Activated T-helper 17 cell treated with anti-CD3 and anti-CD28 coated beads, Interleukin-2, amount 50 U/mL, for 72 hours (primary cell): ENCODE data around the gene DOCK10. TPM values are rescaled to one million over a fixed set of nuclear protein-coding genes. Genes with fewer than 3 reads are reported as not detected.
A peak's percentile ranks its signal among the peaks of the same experiment; 100 is the strongest.

Experiments used
- ATAC-seq: fragments of 150-1000 bp; cut with Tn5 transposase; replicated peaks from 2 replicates; pipeline ENCODE4 v1.10.0; 2021; ENCODE audit warnings: mild to moderate bottlenecking, moderate library complexity
- H3K27ac Mint-ChIP-seq: one replicate; pipeline ENCODE4 v1.8.0; 2022; ENCODE audit warnings: mixed read lengths
- H3K27me3 Mint-ChIP-seq: one replicate; pipeline ENCODE4 v1.8.0; 2022; ENCODE audit warnings: mixed read lengths
- H3K36me3 Mint-ChIP-seq: one replicate; pipeline ENCODE4 v1.8.0; 2022; ENCODE audit warnings: low read depth, mild to moderate bottlenecking, mixed read lengths
- H3K4me1 Mint-ChIP-seq: one replicate; pipeline ENCODE4 v1.8.0; 2022; ENCODE audit warnings: mixed read lengths
- H3K4me3 Mint-ChIP-seq: one replicate; pipeline ENCODE4 v1.8.0; 2022; ENCODE audit warnings: mild to moderate bottlenecking, mixed read lengths
- H3K9me3 Mint-ChIP-seq: one replicate; pipeline ENCODE4 v1.8.0; 2022; ENCODE audit warnings: mixed read lengths
- total RNA-seq, 2 donors: library from RNA; stranded (reverse); gene quantifications; one replicate each; pipeline ENCODE4 v1.2.3, GENCODE V29; 2022

The DOCK10 gene
- total RNA-seq, 2 donors from 2014 or later, result 142 to 227 TPM

DNA sequence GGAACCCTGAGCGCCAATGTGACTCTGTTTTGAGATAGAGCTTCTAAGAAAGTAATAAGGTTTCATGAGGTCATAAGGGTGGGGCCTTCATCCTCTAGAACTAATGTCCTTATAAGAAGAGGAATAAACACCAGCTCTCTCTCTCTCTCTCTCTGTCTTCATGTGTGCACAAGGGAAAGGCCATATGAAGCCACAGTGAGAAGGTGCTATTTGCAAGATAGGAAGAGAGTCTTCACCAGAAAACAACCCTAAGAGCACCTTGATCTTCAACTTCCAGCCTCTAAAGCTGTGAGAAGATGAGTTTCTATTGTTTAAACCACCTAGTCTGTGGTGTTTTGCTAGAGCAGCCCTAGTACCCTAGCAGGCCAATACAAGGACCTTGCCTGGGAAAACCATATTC, 55.8 kb downstream of the DOCK10 start:
- Mint-ChIP-seq H3K36me3 (peaks cover 44% of the 10 kb centered on the region), H3K9me3 (peaks cover 3% of the 10 kb centered on the region), H3K27me3 (no peaks in the 10 kb centered on the region), H3K4me3 (peak overlapping the region; percentile 44), H3K27ac (peak overlapping the region; percentile 46), H3K4me1 (peaks cover 64% of the 10 kb centered on the region)
- ATAC-seq, result no peak

GRCh38 chr2:224984637-224985036, 57.6 kb downstream of the DOCK10 start:
- Mint-ChIP-seq H3K4me1 (peaks cover 60% of the 10 kb centered on the region), H3K27ac (peak overlapping the region; percentile 86), H3K36me3 (peaks cover 39% of the 10 kb centered on the region), H3K27me3 (no peaks in the 10 kb centered on the region), H3K9me3 (peaks cover 3% of the 10 kb centered on the region), H3K4me3 (peak overlapping the region; percentile 79)
- ATAC-seq, result peak; percentile 72

- H3K27me3 Mint-ChIP-seq, result no peaks in the 10 kb centered on the region
- peaks cover 36% of the 10 kb centered on the region for H3K36me3 Mint-ChIP-seq
- H3K4me3 Mint-ChIP-seq, result peak overlapping the region; percentile 79
- no peak for ATAC-seq
- peaks cover 58% of the 10 kb centered on the region for H3K4me1 Mint-ChIP-seq
- H3K9me3 Mint-ChIP-seq, result peaks cover 3% of the 10 kb centered on the region
- peak overlapping the region; percentile 86 for H3K27ac Mint-ChIP-seq
Observed at GRCh38 chr2:224983712-224984554, 58.3 kb downstream of the DOCK10 start.

- H3K36me3 Mint-ChIP-seq, result peaks cover 34% of the 10 kb centered on the region
- no peaks in the 10 kb centered on the region for H3K27me3 Mint-ChIP-seq
- peak; percentile 48 for ATAC-seq
- peak overlapping the region; percentile 86 for H3K27ac Mint-ChIP-seq
- peaks cover 3% of the 10 kb centered on the region for H3K9me3 Mint-ChIP-seq
- H3K4me1 Mint-ChIP-seq, result peaks cover 58% of the 10 kb centered on the region
- peak overlapping the region; percentile 79 for H3K4me3 Mint-ChIP-seq
Observed at GRCh38 chr2:224982910-224983711, 59.2 kb downstream of the DOCK10 start.

- Mint-ChIP-seq H3K27ac (no peak overlapping the region), H3K27me3 (no peaks in the 10 kb centered on the region), H3K4me1 (peaks cover 54% of the 10 kb centered on the region), H3K36me3 (peaks cover 41% of the 10 kb centered on the region), H3K4me3 (peak overlapping the region; percentile 79), H3K9me3 (peaks cover 3% of the 10 kb centered on the region)
- no peak for ATAC-seq
Observed at GRCh38 chr2:224982226-224982625, 60.0 kb downstream of the DOCK10 start.

DNA sequence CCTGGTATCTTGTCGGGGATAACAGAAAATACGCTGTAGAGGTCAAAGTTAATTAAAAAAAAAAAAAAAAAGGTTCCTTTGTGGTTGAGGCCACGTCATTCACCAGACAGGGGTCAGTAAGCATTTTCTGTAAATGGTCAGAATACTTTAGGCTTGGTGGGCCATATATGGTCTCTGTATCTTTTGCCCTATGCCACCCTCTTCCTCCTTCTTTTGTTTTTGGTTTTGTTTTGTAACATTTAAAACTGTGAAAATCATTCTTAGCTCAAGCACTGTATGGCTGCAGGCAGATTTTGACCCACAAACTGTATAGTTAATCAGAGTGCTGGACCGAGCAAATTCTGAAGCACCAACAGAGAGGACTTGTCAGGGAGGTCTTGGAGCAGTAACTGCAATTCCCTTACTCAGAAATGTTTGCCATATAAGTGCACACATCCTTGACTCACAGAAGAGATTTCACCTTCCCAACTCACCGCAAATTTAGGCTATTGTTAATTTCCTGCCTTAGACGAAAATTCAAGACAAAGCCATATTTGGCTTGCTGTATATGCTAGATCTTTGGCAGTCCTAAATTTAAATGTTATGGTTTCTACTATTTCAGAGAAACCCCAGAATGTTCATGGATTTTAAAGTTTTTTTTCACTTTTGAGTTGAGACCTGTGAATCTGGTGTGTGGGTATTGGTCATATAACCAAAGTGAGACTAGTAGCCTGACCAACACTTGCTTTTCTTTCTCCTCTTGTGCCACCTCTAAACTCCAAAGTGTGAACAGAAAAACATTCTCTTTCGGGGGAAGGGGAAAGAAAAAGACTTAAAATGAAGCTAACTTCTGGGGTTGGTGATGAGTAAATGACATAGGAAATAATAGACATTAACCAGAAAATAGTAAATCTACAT, 65.4 kb downstream of the DOCK10 start:
- peak overlapping the region; percentile 70 for H3K4me3 Mint-ChIP-seq
- H3K36me3 Mint-ChIP-seq, result peaks cover 33% of the 10 kb centered on the region

DNA sequence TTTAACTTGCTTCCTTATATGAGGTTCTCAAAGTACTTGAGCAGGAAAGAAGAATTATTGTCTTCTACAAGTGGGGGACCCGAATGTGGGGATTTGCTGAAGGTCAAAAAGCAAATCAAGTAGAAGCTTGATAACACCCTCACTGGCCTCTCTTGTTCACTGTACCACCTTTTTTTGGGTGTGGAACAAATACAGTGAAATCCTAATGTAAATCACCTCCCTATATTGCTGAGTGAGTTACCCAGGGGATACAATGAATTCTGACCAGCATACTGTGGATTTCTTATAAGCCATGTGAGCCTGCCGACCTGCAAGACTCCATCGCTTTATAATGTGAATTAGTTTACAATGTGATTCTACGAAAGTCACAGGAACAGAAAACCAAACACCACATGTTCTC, 66.5 kb downstream of the DOCK10 start:
- Mint-ChIP-seq H3K27me3 (no peaks in the 10 kb centered on the region), H3K4me3 (no peak overlapping the region), H3K9me3 (no peaks in the 10 kb centered on the region), H3K4me1 (peaks cover 45% of the 10 kb centered on the region), H3K36me3 (peaks cover 24% of the 10 kb centered on the region), H3K27ac (peak overlapping the region; percentile 21)
- no peak for ATAC-seq

More for the DNA sequence above, 65.4 kb downstream of the DOCK10 start:
- Mint-ChIP-seq H3K9me3 (no peaks in the 10 kb centered on the region), H3K27ac (peak overlapping the region; percentile 79), H3K27me3 (no peaks in the 10 kb centered on the region), H3K4me1 (peaks cover 39% of the 10 kb centered on the region)
- peak; percentile 77 for ATAC-seq

DNA sequence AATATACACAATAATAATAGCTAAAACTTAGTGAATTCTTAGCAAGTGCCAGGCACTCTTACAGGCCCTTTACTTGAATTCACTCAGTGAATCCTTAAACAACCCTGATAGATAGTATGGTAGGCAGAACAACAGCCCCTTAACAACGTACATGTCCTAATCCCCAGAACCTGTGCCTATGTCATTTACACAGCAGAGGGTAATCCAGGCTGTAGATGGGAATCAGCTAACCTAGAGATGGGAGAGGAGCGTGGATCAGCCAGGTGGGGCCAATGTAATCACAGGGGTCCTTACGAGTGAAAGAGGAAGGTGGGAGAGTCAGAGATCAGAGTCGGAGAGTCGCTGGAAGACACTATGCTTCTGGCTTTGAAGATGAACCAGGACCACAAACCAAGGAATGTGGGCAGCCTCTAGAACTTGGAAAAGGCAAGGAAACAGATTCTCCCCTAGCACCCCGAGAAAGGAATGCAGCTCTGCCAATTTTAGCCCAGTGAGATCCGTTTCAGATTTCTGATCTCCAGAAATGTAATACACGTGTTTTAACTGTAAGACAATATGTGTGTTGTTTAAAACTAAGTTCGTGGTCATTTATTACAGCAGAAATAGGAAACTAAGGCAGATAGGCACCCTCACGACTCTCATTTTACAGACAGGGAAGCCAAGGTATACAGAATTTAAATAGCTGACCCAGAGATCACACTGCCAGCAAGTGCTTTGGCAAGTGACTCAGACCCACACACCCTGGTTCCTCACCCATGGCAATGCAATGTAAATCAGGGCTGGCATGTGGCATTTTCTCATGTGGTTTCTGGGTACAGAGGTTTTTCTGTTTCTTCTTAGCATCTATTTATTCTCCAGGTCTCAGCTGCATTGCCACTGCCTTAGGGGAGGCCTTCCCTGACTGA, 68.9 kb downstream of the DOCK10 start:
- Mint-ChIP-seq H3K4me3 (peak overlapping the region; percentile 27), H3K4me1 (peaks cover 56% of the 10 kb centered on the region), H3K27me3 (no peaks in the 10 kb centered on the region), H3K27ac (no peak overlapping the region), H3K36me3 (peaks cover 26% of the 10 kb centered on the region), H3K9me3 (no peaks in the 10 kb centered on the region)
- ATAC-seq, result peak; percentile 47

- peak overlapping the region; percentile 55 for H3K27ac Mint-ChIP-seq
- peaks cover 18% of the 10 kb centered on the region for H3K36me3 Mint-ChIP-seq
- ATAC-seq, result peak; percentile 4
- peaks cover 53% of the 10 kb centered on the region for H3K4me1 Mint-ChIP-seq
- peak overlapping the region; percentile 53 for H3K4me3 Mint-ChIP-seq
- no peaks in the 10 kb centered on the region for H3K27me3 Mint-ChIP-seq
- H3K9me3 Mint-ChIP-seq, result no peaks in the 10 kb centered on the region
Observed at GRCh38 chr2:224971214-224971613, 71.1 kb downstream of the DOCK10 start.

DNA sequence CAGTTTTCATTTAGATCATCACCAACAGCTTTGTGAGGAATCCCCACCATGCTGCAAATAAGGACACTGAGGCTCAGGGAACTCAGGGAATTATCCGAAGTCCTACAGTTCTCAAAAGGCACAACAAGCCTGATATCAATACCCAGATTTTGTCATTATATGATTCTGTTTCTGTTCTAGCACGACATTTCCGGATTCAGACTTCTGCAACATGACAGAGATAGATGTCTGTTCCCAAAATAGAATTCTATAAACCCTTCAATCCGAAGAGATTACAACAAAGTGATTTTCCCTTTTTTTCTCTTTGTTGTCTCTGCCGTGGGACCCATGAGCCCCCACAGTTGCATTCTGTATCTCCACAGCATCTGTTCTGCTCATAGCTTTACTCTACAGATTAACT, 72.0 kb downstream of the DOCK10 start:
- peaks cover 18% of the 10 kb centered on the region for H3K36me3 Mint-ChIP-seq
- no peaks in the 10 kb centered on the region for H3K27me3 Mint-ChIP-seq
- H3K27ac Mint-ChIP-seq, result peak overlapping the region; percentile 47
- peak overlapping the region; percentile 53 for H3K4me3 Mint-ChIP-seq
- peaks cover 52% of the 10 kb centered on the region for H3K4me1 Mint-ChIP-seq
- no peak for ATAC-seq
- H3K9me3 Mint-ChIP-seq, result no peaks in the 10 kb centered on the region

- Mint-ChIP-seq H3K9me3 (no peaks in the 10 kb centered on the region), H3K27me3 (no peaks in the 10 kb centered on the region), H3K36me3 (peaks cover 18% of the 10 kb centered on the region), H3K4me1 (peaks cover 47% of the 10 kb centered on the region), H3K27ac (peak overlapping the region; percentile 47), H3K4me3 (peak overlapping the region; percentile 53)
- ATAC-seq, result peak; percentile 77
Observed at GRCh38 chr2:224969633-224970260, 72.5 kb downstream of the DOCK10 start.

DNA sequence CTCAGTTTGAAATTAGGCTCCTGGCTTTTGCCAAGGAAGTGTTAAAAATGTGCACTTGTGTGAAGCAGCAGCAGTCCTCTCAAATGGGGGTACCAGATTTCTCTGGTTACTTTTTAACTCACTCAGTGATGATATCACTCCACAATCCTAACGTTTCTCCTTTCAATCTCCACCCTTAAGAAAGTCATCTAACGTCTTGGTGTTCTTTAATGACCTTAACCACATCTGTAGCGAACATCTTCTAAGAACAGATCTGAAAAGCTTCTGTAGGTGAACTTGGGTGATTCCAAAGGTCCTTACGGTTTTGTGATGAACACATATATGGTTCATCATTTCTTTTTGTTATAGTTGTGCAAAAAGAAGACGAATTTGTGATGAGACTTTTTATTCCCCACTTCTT, 73.2 kb downstream of the DOCK10 start:
- peak overlapping the region; percentile 53 for H3K4me3 Mint-ChIP-seq
- H3K27me3 Mint-ChIP-seq, result no peaks in the 10 kb centered on the region
- peaks cover 49% of the 10 kb centered on the region for H3K4me1 Mint-ChIP-seq
- no peaks in the 10 kb centered on the region for H3K9me3 Mint-ChIP-seq
- peaks cover 18% of the 10 kb centered on the region for H3K36me3 Mint-ChIP-seq
- peak overlapping the region; percentile 47 for H3K27ac Mint-ChIP-seq
- ATAC-seq, result peak; percentile 53

DNA sequence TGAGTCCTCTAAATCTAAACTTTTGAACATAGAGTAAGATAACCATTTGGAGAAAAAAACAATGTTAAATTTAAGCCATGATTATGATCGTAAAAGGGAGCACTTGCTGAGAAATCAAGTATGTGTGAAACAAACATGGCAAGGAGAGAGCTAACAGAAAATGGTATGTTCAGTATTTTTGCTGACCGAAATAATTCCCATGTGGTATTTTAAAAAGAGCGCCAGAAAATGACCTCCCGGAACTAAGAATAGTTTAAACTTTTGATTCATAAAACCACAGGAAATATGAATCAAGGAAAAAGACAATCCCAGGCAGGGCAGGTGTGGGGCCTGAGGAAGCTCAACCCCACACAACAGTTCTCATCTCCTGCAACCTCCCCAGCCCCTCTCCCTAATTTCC, 74.2 kb downstream of the DOCK10 start:
- Mint-ChIP-seq H3K4me1 (peaks cover 44% of the 10 kb centered on the region), H3K27ac (peak overlapping the region; percentile 47), H3K9me3 (no peaks in the 10 kb centered on the region), H3K27me3 (no peaks in the 10 kb centered on the region), H3K36me3 (peaks cover 18% of the 10 kb centered on the region), H3K4me3 (peak overlapping the region; percentile 53)
- no peak for ATAC-seq
